Effector memory CD8-positive, alpha-beta T cell (primary cell): ENCODE measurements around the gene GPRC5D.

Experiments used
- ATAC-seq: fragments of 150-1000 bp; cut with Tn5 transposase; replicated peaks from 2 replicates; pipeline ENCODE4 v1.10.0; 2021; ENCODE audit warnings: mild to moderate bottlenecking, moderate library complexity
- DNase-seq, 3 experiments: peaks; one replicate each; pipeline ENCODE4 v3.0.0; 2021
- H3K27ac Mint-ChIP-seq, 2 donors: one replicate each; pipeline ENCODE4 v1.8.0; 2022; ENCODE audit warnings: mild to moderate bottlenecking in 2 of 2, mixed read lengths in 2 of 2, moderate library complexity in 2 of 2
- H3K27me3 Mint-ChIP-seq, 2 donors: one replicate each; pipeline ENCODE4 v1.8.0; 2022; ENCODE audit warnings: mixed read lengths in 2 of 2
- H3K36me3 Mint-ChIP-seq: one replicate; pipeline ENCODE4 v1.8.0; 2022; ENCODE audit warnings: mild to moderate bottlenecking, moderate library complexity, mixed read lengths; ENCODE audit not compliant: insufficient read depth
- H3K4me1 Mint-ChIP-seq, 2 donors: one replicate each; pipeline ENCODE4 v1.8.0; 2022; ENCODE audit warnings: low read depth in 2 of 2, mixed read lengths in 2 of 2
- H3K4me3 Mint-ChIP-seq, 2 donors: one replicate each; pipeline ENCODE4 v1.8.0; 2022; ENCODE audit warnings: mild to moderate bottlenecking in 2 of 2, mixed read lengths in 2 of 2, moderate library complexity in 2 of 2
- H3K9me3 Mint-ChIP-seq, 2 donors: one replicate each; pipeline ENCODE4 v1.8.0; 2022; ENCODE audit warnings: mixed read lengths in 2 of 2

Gene GPRC5D

DNA sequence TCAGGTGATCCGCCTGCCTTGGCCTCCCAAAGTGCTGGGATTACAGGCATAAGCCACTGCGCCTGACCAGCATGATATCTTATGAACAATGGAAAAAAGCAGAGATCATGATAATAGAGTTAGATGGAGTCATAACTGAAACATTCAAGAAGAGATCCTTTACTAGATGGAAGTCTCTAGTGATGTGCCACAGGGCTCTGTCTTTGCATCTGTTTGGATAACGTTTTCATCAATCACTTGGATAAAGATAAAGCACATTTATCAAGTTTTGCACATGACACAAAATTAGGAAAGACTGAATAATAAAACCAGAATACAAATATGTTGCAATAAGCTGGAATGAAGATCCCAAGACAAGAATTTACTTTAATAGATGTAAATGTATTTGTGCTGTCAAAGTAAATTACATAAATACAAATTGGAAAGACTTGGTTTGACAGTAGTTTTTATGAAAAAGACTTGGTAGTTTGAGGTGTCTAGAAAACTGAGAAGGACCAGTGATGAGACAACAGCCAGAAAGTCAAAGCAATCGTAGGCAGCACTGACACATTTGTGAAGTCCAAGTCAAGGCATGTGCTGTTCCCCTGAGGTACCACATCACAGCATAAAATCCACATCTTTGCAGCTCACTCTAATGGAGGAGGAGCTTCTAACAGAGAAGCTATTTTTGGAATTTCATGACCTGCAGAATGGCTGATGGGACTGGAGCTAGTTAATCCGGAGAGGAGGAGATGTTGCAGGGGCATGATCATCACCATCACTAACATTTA lies 32.1 kb downstream of the GPRC5D start:
- Mint-ChIP-seq H3K4me3 (no peak overlapping the region), H3K9me3 (no peaks in the 10 kb centered on the region), H3K4me1 (peaks cover 4 to 5% of the 10 kb centered on the region in 2 donors), H3K36me3 (peaks cover 4% of the 10 kb centered on the region), H3K27ac (no peak overlapping the region), H3K27me3 (peaks cover 9 to 52% of the 10 kb centered on the region in 2 donors)
- ATAC-seq (no peak), DNase-seq (no peak)

DNA sequence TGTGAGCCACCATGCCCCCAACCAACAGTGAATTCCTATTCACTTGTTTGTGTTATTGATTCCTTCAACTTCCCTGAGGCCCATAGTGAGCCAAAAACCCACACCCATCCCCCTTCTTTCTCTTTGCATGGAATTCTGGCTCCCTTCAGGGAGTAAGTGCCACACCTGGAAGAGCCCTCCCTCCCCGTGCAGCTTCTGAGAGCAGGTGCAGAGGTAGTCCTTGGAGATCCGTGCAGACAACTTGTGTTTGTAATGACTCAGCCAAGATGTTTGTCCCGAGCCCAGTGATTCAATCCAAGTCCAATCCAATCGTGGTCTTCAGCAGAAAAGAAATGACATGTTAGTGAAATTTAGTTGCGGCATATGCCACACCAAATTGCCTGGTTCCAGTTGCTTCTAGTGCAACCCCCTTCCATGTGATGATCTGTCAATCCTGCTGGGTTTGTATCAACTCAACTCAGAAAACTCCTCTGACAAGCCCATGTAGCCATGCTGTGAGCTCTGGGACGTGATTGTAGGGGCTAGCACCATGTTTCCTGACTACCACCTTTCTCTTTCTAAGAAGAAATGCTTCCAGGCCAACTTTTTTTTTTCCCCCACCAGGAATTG lies 33.1 kb downstream of the GPRC5D start:
- H3K27me3 Mint-ChIP-seq = peaks cover 8 to 52% of the 10 kb centered on the region in 2 donors
- DNase-seq = no peak
- H3K36me3 Mint-ChIP-seq = peaks cover 3% of the 10 kb centered on the region
- no peak overlapping the region for H3K4me3 Mint-ChIP-seq
- no peaks in the 10 kb centered on the region for H3K9me3 Mint-ChIP-seq
- no peak overlapping the region for H3K27ac Mint-ChIP-seq
- no peak for ATAC-seq
- H3K4me1 Mint-ChIP-seq = peaks cover 4 to 5% of the 10 kb centered on the region in 2 donors

DNA sequence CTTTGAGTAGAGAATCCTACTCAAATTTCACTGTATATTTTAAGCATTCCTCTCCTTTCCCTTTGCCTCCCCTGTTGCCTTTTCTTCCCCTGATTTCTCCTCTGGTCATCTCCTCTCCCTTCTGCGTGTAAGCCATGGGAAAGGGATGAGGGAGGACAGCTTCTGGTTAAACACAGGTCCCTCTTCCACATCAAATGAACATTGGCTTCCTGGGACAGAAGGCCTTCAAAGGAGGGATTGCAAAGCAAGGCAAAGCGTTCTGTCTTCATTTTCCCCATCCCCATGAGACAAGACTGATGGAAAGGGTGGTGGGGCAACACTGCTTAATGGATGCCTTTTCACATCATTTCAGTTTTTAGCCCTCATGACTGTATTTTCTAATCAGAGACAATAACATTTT lies 34.5 kb downstream of the GPRC5D start:
- Mint-ChIP-seq H3K27me3 (peaks cover 15 to 64% of the 10 kb centered on the region in 2 donors), H3K36me3 (peaks cover 3% of the 10 kb centered on the region), H3K4me1 (peaks cover 4 to 5% of the 10 kb centered on the region in 2 donors), H3K27ac (no peak overlapping the region), H3K4me3 (no peak overlapping the region), H3K9me3 (no peaks in the 10 kb centered on the region)
- DNase-seq (no peak), ATAC-seq (no peak)

DNA sequence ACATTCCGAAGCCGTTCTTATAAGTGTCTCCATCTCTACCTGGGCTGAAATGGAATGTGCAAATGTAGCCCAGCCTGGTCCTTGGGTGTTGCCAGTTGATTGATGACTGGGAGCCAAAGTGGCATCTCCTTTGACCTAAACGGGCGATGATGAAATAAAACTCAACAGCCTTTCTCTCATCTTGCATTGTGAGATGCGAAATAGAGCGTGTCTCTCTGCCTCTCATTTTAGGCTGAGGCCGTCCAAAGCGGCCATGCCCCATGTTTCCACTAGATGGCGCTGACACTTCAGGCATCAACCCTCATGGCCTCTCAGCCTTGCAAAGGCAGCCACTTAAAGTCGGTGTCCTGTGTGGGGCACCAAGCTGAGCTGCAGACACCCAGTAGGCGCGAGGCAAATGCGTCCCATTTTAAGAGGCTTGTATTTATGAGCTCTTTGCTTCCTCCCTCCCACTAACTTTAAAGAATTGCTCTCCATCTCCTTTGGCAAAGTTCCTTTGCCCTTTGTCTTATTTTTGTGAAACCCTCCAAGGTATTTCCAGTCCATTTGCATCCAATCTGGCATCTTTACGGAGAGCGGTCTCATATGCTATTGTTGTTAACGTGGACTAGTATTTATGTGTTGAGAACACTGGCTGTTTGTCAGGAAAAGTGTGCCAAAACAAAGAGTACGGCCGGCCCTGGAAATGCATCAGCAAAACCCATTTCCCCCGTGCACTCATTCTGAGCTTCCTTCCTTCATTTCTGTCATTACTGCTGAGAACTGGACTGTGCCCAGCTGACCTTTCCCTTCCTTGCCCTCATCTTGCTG lies 35.6 kb downstream of the GPRC5D start:
- Mint-ChIP-seq H3K4me3 (peak overlapping the region in 1 of 2 donors; percentile 12), H3K9me3 (no peaks in the 10 kb centered on the region), H3K4me1 (peaks cover 4 to 5% of the 10 kb centered on the region in 2 donors), H3K36me3 (no peaks in the 10 kb centered on the region), H3K27ac (no peak overlapping the region), H3K27me3 (peaks cover 15 to 64% of the 10 kb centered on the region in 2 donors)
- ATAC-seq (peak; percentile 99), DNase-seq (peak; percentile 84 to 89 (median 84))

DNA sequence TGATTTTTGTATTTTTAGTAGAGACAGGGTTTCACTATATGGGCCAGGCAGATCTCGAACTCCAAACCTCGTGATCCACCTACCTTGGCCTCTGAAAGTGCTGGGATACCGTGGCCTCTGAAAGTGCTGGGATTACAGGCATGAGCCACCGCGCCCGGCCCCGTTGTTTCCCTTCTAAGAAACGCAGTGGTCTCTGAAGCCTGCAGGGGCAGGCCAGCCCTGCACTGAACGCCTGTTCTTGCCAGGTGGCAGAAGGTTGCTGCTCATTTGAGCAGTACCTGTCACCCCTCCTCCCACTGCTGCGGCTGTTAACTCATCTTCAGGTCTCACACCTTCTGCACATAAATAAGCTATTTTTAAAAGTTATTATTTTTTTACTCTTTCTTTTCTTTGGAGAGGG lies 36.3 kb downstream of the GPRC5D start:
- no peaks in the 10 kb centered on the region for H3K9me3 Mint-ChIP-seq
- peaks cover 4 to 5% of the 10 kb centered on the region in 2 donors for H3K4me1 Mint-ChIP-seq
- peaks cover 15 to 64% of the 10 kb centered on the region in 2 donors for H3K27me3 Mint-ChIP-seq
- H3K4me3 Mint-ChIP-seq = no peak overlapping the region
- no peak overlapping the region for H3K27ac Mint-ChIP-seq
- ATAC-seq = no peak
- no peak for DNase-seq
- H3K36me3 Mint-ChIP-seq = no peaks in the 10 kb centered on the region

DNA sequence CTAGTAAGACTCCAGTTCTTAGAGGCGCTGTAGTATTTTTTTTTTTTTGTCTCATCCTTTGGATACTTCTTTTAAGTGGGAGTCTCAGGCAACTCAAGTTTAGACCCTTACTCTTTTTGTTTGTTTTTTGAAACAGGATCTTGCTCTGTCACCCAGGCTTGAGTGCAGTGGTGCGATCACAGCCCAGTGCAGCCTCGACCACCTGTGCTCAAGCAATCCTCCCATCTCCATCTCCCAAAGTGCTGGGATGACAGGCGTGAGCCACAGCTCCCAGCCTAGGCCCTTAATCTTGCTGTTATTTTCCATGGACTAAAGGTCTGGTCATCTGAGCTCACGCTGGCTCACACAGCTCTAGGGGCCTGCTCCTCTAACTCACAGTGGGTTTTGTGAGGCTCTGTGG lies 39.3 kb downstream of the GPRC5D start:
- H3K4me1 Mint-ChIP-seq = peaks cover 8 to 11% of the 10 kb centered on the region in 2 donors

DNA sequence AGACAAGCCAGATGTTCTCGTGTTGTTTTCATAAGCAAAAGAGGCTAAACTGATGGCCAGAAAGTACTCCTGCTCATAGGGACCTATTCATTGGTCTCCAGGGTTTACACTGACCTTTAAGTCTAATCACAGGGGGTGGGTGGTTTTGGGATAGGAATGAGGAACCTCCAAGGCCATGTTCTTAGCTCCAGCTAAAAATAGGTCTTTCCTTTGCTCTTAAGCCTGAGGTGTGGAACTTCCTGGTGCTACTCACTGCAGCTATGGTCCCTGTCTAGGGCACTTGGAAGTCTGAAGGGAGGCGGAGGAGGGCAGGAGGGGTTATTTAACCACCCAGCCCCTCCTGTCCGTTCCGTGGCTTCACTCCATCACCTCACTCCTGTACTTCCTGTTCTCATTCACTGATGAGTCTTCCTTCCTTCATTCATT lies 42.0 kb downstream of the GPRC5D start:
- peaks cover 25 to 38% of the 10 kb centered on the region in 2 donors for H3K27me3 Mint-ChIP-seq
- peak overlapping the region in 1 of 2 donors; percentile 71 for H3K27ac Mint-ChIP-seq
- no peaks in the 10 kb centered on the region for H3K9me3 Mint-ChIP-seq
- ATAC-seq (no peak), DNase-seq (no peak)
- no peaks in the 10 kb centered on the region for H3K36me3 Mint-ChIP-seq
- peaks cover 4 to 6% of the 10 kb centered on the region in 2 donors for H3K4me1 Mint-ChIP-seq
- H3K4me3 Mint-ChIP-seq = no peak overlapping the region

More for the DNA sequence above, 39.3 kb downstream of the GPRC5D start:
- DNase-seq = no peak
- no peaks in the 10 kb centered on the region for H3K36me3 Mint-ChIP-seq
- H3K27ac Mint-ChIP-seq = peak overlapping the region in 1 of 2 donors; percentile 41
- no peak overlapping the region for H3K4me3 Mint-ChIP-seq
- no peak for ATAC-seq
- no peaks in the 10 kb centered on the region for H3K9me3 Mint-ChIP-seq
- peaks cover 7 to 43% of the 10 kb centered on the region in 2 donors for H3K27me3 Mint-ChIP-seq

DNA sequence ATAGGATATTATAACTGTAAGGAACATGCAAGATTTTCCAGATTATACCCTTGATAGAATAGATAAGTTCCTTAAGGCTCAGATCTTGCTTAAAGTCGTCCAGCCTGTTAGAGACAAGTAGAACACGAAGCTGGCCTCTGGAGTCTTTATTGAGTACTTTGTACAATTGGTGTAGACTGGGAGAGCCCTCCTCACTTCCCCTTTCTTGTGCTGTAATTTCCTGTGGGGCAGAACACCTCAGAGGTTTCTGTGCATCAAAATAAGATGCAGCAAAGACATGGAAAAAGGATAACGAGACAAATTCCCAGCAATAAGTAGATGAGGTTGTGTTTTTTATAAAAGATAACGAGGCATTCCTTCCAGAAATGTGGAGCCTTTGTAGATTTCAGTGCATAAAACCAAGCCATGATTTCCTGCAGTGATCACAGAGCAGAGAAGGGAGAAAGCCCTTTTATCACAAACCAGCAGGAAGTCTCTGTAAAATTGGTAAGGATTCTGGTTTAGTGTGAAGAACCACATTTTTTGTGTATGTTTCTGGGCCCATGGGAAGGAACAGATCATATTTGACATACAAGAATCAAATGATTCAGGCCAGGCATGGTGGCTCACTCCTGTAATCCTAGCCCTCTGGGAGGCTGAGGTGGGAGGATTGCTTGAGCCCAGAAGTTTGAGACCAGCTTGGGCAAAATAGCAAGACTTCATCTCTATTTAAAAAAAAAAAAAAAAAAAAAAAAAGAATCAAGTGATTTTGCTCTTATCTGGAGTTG lies 42.6 kb downstream of the GPRC5D start:
- Mint-ChIP-seq H3K4me3 (no peak overlapping the region), H3K27me3 (peaks cover 25 to 43% of the 10 kb centered on the region in 2 donors), H3K9me3 (no peaks in the 10 kb centered on the region), H3K4me1 (peaks cover 4 to 6% of the 10 kb centered on the region in 2 donors), H3K27ac (no peak overlapping the region), H3K36me3 (no peaks in the 10 kb centered on the region)
- ATAC-seq = no peak
- no peak for DNase-seq

DNA sequence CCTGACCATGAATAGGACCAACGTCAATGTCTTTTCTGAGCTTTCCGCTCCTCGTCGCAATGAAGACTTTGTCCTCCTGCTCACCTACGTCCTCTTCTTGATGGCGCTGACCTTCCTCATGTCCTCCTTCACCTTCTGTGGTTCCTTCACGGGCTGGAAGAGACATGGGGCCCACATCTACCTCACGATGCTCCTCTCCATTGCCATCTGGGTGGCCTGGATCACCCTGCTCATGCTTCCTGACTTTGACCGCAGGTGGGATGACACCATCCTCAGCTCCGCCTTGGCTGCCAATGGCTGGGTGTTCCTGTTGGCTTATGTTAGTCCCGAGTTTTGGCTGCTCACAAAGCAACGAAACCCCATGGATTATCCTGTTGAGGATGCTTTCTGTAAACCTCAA lies 43.3 kb downstream of the GPRC5D start:
- Mint-ChIP-seq H3K36me3 (no peaks in the 10 kb centered on the region), H3K4me3 (no peak overlapping the region), H3K4me1 (peaks cover 4 to 6% of the 10 kb centered on the region in 2 donors), H3K27ac (no peak overlapping the region), H3K27me3 (peaks cover 25 to 49% of the 10 kb centered on the region in 2 donors), H3K9me3 (no peaks in the 10 kb centered on the region)
- DNase-seq = no peak
- no peak for ATAC-seq

DNA sequence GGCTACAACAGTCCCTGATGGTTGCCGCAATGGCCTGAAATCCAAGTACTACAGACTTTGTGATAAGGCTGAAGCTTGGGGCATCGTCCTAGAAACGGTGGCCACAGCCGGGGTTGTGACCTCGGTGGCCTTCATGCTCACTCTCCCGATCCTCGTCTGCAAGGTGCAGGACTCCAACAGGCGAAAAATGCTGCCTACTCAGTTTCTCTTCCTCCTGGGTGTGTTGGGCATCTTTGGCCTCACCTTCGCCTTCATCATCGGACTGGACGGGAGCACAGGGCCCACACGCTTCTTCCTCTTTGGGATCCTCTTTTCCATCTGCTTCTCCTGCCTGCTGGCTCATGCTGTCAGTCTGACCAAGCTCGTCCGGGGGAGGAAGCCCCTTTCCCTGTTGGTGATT lies 43.7 kb downstream of the GPRC5D start:
- ATAC-seq = no peak
- no peak overlapping the region for H3K27ac Mint-ChIP-seq
- H3K9me3 Mint-ChIP-seq = no peaks in the 10 kb centered on the region

DNA sequence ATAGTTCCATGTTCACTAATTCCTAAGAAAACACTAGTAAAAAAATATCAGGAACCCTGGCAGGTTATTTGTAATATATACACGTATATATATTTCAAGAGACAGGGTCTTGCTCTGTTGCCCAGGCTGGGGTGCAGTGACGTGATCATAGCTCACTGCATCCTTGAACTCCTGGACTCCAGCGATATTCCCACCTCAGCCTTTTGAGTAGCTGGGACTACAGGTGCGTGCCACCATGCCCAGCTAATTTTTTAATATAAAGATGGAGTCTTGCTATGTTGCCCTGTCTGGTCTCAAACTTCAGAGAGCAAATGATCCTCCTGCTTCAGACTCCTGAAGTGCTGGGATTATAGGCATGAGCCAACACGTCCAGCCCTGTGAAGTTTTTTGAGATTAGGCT lies 44.4 kb downstream of the GPRC5D start:
- no peak for ATAC-seq
- Mint-ChIP-seq H3K27me3 (peaks cover 17 to 42% of the 10 kb centered on the region in 2 donors), H3K9me3 (no peaks in the 10 kb centered on the region), H3K27ac (no peak overlapping the region), H3K36me3 (no peaks in the 10 kb centered on the region), H3K4me3 (no peak overlapping the region), H3K4me1 (peaks cover 4 to 6% of the 10 kb centered on the region in 2 donors)
- no peak for DNase-seq

More for the DNA sequence above, 43.7 kb downstream of the GPRC5D start:
- Mint-ChIP-seq H3K36me3 (no peaks in the 10 kb centered on the region), H3K4me3 (no peak overlapping the region), H3K27me3 (peaks cover 22 to 49% of the 10 kb centered on the region in 2 donors), H3K4me1 (peaks cover 4 to 6% of the 10 kb centered on the region in 2 donors)
- DNase-seq = no peak

DNA sequence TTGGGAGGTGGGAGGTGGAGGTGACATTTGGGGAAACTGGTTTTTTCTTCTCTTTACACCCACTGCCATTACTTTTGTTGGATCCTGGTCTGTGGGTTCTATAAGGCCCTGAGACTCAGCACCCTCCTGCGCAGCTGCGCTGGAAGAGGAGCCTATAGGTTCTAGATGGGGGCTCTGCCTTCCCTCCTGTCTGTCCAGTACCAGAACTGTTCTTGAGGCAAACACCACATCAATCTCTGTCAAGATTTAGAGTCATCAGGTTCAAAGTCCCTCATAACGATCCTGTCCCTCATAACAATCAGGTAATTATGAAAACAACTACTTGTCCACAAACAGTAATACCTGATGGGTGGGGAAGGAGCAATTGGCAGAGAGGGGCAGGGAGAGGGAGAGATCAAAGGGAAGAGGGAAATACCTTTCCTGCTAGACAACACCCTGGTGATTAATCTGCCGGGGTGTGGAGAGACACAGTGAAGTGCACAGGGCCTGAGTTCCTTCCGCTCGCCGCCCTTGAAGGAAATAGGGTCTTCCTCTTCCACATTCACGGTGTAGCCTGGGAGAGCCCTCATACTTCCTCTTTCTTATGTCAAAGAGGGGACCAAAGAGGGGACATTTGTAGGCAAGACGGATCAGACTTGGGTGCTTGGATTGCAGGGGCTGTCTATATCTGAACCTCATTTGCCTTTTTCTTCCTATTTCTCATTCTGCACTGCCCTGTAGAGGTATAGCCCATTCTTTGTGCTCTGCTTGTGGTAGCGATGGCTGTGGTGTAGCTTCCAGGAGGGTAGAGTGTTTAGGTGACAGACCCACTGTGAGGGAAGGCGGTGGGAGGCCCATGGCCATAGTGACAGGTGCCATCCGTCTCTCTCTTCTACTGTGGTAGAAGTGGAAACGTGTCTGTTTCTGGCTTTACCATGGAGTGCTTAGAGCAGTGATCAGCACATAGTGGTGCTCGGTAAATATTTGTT lies 48.0 kb downstream of the GPRC5D start:
- Mint-ChIP-seq H3K27me3 (peaks cover 27 to 62% of the 10 kb centered on the region in 2 donors), H3K4me3 (no peak overlapping the region)
- no peak for ATAC-seq

More for the DNA sequence above, 48.0 kb downstream of the GPRC5D start:
- Mint-ChIP-seq H3K4me1 (no peaks in the 10 kb centered on the region), H3K36me3 (no peaks in the 10 kb centered on the region), H3K27ac (no peak overlapping the region), H3K9me3 (no peaks in the 10 kb centered on the region)
- DNase-seq = no peak
